KOPT-K1 (cell line): ENCODE results near the gene OR13D1.
"Not testable (repeated sequence)": the region's sequence is repeated elsewhere in the genome, so short reads cannot be mapped to it uniquely, and the experiment has no call there.

Experiments used
- H3K27ac ChIP-seq: fragments of 200-600 bp; sonication (generic); 2 replicates; pipeline ENCODE4 v1.5.1; 2016; ENCODE audit warnings: antibody characterized with exemption, mild to moderate bottlenecking, low read depth, low read length; ENCODE audit not compliant: poor library complexity, severe bottlenecking
- H3K36me3 ChIP-seq: fragments of 200-600 bp; sonication (generic); 2 replicates; pipeline ENCODE4 v1.5.1; 2017; ENCODE audit warnings: antibody characterized with exemption, mild to moderate bottlenecking, low read length, moderate library complexity; ENCODE audit not compliant: insufficient read depth
- H3K9me3 ChIP-seq: fragments of 200-600 bp; sonication (generic); 2 replicates; pipeline ENCODE4 v1.5.1; 2017; ENCODE audit warnings: antibody characterized with exemption, low read length, mild to moderate bottlenecking; ENCODE audit not compliant: insufficient read depth, poor library complexity, severe bottlenecking

The OR13D1 gene

GRCh38 chr9:104694218-104694617, at the start of gene OR13D1:
TSS of gene OR13D1 (plus strand) at chr9:104694518. CDS start at chr9:104694518, 0 bp downstream.
- H3K9me3 ChIP-seq, result no peaks in the 10 kb centered on the region
- H3K36me3 ChIP-seq, result no peaks in the 10 kb centered on the region
- no peak within 1 kb of the TSS for H3K27ac ChIP-seq

- Histone ChIP-seq H3K36me3 (no peaks in the 10 kb centered on the region), H3K9me3 (no peaks in the 10 kb centered on the region), H3K27ac (no peak overlapping the region)
Measured at GRCh38 chr9:104658496-104659195, 35.7 kb upstream of the OR13D1 start.

GRCh38 chr9:104675611-104676010, 18.7 kb upstream of the OR13D1 start:
- Histone ChIP-seq H3K27ac (no peak overlapping the region), H3K36me3 (no peaks in the 10 kb centered on the region), H3K9me3 (no peaks in the 10 kb centered on the region)

- Histone ChIP-seq H3K27ac (no peak overlapping the region), H3K36me3 (no peaks in the 10 kb centered on the region), H3K9me3 (no peaks in the 10 kb centered on the region)
Measured at GRCh38 chr9:104682642-104683041, 11.7 kb upstream of the OR13D1 start.

GRCh38 chr9:104686081-104686480, 8.2 kb upstream of the OR13D1 start:
- no peak overlapping the region for H3K27ac ChIP-seq
- H3K9me3 ChIP-seq, result no peaks in the 10 kb centered on the region
- H3K36me3 ChIP-seq, result no peaks in the 10 kb centered on the region

- Histone ChIP-seq H3K36me3 (no peaks in the 10 kb centered on the region), H3K9me3 (no peaks in the 10 kb centered on the region), H3K27ac (no peak overlapping the region)
Measured at GRCh38 chr9:104700306-104700705, 6.0 kb downstream of the OR13D1 start.

GRCh38 chr9:104708737-104709136, 14.4 kb downstream of the OR13D1 start:
- not testable (repeated sequence) for H3K36me3 ChIP-seq, H3K9me3 ChIP-seq, H3K27ac ChIP-seq

- H3K9me3 ChIP-seq, result no peaks in the 10 kb centered on the region
- H3K36me3 ChIP-seq, result no peaks in the 10 kb centered on the region
- no peak overlapping the region for H3K27ac ChIP-seq
Measured at GRCh38 chr9:104711604-104712003, 17.3 kb downstream of the OR13D1 start.

- H3K9me3 ChIP-seq, result no peaks in the 10 kb centered on the region
- H3K27ac ChIP-seq, result no peak overlapping the region
- H3K36me3 ChIP-seq, result no peaks in the 10 kb centered on the region
Measured at GRCh38 chr9:104725014-104725413, 30.7 kb downstream of the OR13D1 start.

- H3K9me3 ChIP-seq, result no peaks in the 10 kb centered on the region
- H3K27ac ChIP-seq, result no peak overlapping the region
- no peaks in the 10 kb centered on the region for H3K36me3 ChIP-seq
Measured at GRCh38 chr9:104738452-104738851, 44.1 kb downstream of the OR13D1 start.

GRCh38 chr9:104740621-104741020, 46.3 kb downstream of the OR13D1 start:
- no peaks in the 10 kb centered on the region for H3K36me3 ChIP-seq
- no peak overlapping the region for H3K27ac ChIP-seq
- H3K9me3 ChIP-seq, result no peaks in the 10 kb centered on the region

- Histone ChIP-seq H3K36me3 (no peaks in the 10 kb centered on the region), H3K27ac (no peak overlapping the region), H3K9me3 (no peaks in the 10 kb centered on the region)
Measured at GRCh38 chr9:104743376-104743985, 49.2 kb downstream of the OR13D1 start.
